Muscle layer of duodenum (tissue), 2 donors: ENCODE data around the gene KLHDC3.

ENCODE experiments used
- H3K27ac ChIP-seq: one replicate; pipeline ENCODE4 v1.7.0; 2013; ENCODE audit warnings: mild to moderate bottlenecking, low read length
- H3K27me3 ChIP-seq: one replicate; pipeline ENCODE4 v1.7.0; 2013; ENCODE audit warnings: low read depth, mild to moderate bottlenecking, control low read depth, low read length
- H3K36me3 ChIP-seq, 2 donors: one replicate each; pipeline ENCODE4 v1.7.0; 2013; ENCODE audit warnings: low read length in 2 of 2, control low read depth in 1 of 2, mild to moderate bottlenecking in 1 of 2; ENCODE audit not compliant: insufficient read depth in 2 of 2, control insufficient read depth in 1 of 2
- H3K4me1 ChIP-seq, 2 donors: one replicate each; pipeline ENCODE4 v1.7.0; 2013; ENCODE audit warnings: low read length in 2 of 2, mild to moderate bottlenecking in 2 of 2, control low read depth in 1 of 2, moderate library complexity in 1 of 2; ENCODE audit not compliant: insufficient read depth in 2 of 2, control insufficient read depth in 1 of 2
- H3K4me3 ChIP-seq, 2 donors: one replicate each; pipeline ENCODE4 v1.7.0; 2013; ENCODE audit warnings: low read length in 2 of 2, low read depth in 1 of 2, mild to moderate bottlenecking in 1 of 2
- H3K9me3 ChIP-seq, 2 donors: one replicate each; pipeline ENCODE4 v1.7.0; 2013; ENCODE audit warnings: low read length in 2 of 2, control low read depth in 1 of 2, mild to moderate bottlenecking in 1 of 2; ENCODE audit not compliant: control insufficient read depth in 1 of 2
- donor health status: healthy.

KLHDC3 gene

DNA sequence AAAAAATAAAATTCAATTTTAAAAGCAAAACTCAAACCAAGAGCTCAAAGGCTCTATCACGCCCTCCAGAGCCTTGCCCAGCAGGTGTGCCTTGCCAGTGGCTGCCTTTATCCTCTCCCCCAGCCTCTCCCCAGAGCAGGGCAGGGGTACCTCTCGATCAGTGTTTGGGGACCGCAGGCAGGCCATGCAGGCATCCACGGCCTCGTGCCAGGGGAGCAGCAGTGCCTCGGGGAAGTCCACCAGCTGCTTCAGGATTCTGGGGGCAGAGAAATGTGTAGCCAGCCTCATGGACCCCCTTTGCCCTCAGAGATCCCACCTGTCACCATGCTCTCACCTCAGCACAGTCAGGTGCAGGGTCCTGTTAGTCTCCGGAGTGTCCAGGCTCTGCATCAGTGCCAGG lies 33.9 kb downstream of the KLHDC3 start:
- peaks cover 34 to 49% of the 10 kb centered on the region in 2 donors for H3K36me3 ChIP-seq

DNA sequence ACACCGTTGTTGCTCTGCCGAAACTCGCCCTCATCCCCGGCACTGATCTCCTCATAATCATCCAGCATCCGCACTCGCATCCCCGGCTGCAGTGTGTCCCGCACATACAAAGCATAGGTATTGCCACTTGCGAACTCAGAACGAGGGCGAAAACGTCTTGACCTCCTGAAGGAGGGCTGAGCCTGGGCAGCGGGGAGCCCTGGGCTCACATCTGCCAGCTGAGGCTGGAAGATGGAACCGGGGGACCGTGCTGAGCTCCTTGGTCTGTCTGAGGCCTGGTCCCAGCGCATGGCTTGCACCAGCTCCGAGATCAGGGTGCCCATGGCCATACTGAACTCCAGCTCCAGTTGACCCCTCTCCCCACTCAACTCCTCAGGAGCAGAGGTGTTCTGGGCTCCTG lies 36.9 kb downstream of the KLHDC3 start:
- Histone ChIP-seq H3K27me3 (no peaks in the 10 kb centered on the region), H3K4me1 (peaks cover 3 to 14% of the 10 kb centered on the region in 2 donors), H3K27ac (no peak overlapping the region), H3K9me3 (no peaks in the 10 kb centered on the region), H3K36me3 (peaks cover 33 to 35% of the 10 kb centered on the region in 2 donors), H3K4me3 (no peak overlapping the region)

More for the DNA sequence above, 33.9 kb downstream of the KLHDC3 start:
- no peaks in the 10 kb centered on the region for H3K9me3 ChIP-seq
- no peak overlapping the region for H3K4me3 ChIP-seq
- no peaks in the 10 kb centered on the region for H3K27me3 ChIP-seq
- no peak overlapping the region for H3K27ac ChIP-seq
- H3K4me1 ChIP-seq: peaks cover 0 to 3% of the 10 kb centered on the region in 2 donors

DNA sequence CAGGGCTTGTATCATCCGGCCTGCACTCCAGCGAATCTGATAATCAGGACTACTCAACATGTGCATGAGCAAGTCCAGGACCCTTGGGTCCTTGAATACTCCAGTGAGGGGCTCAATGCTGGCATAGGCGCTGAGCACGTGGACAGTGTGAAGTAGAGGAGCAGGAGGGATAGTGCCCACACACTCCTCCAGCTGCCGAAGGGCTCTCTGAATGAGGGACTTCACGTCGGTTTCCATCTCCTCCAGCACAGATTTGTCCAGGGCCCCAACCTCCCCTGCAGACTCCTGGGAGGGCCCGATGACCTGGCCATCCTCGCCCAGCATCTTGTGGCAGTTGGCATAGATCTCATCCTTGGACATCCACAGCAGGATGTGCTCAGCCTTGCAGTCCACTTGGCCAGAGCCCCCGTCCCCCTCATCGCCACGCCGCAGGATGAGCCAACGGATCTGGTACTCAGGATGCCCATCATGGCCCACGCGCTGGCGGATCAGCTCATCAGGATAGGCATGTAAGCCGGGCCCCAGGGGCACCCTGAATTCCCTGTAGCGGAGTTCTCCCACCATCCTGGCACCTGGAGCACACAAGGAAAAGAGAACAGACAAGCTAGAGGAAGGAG lies 38.3 kb downstream of the KLHDC3 start:
- no peaks in the 10 kb centered on the region for H3K9me3 ChIP-seq
- no peaks in the 10 kb centered on the region for H3K27me3 ChIP-seq
- no peak overlapping the region for H3K4me3 ChIP-seq
- no peak overlapping the region for H3K27ac ChIP-seq
- peaks cover 25 to 29% of the 10 kb centered on the region in 2 donors for H3K36me3 ChIP-seq
- H3K4me1 ChIP-seq: peaks cover 3 to 14% of the 10 kb centered on the region in 2 donors

DNA sequence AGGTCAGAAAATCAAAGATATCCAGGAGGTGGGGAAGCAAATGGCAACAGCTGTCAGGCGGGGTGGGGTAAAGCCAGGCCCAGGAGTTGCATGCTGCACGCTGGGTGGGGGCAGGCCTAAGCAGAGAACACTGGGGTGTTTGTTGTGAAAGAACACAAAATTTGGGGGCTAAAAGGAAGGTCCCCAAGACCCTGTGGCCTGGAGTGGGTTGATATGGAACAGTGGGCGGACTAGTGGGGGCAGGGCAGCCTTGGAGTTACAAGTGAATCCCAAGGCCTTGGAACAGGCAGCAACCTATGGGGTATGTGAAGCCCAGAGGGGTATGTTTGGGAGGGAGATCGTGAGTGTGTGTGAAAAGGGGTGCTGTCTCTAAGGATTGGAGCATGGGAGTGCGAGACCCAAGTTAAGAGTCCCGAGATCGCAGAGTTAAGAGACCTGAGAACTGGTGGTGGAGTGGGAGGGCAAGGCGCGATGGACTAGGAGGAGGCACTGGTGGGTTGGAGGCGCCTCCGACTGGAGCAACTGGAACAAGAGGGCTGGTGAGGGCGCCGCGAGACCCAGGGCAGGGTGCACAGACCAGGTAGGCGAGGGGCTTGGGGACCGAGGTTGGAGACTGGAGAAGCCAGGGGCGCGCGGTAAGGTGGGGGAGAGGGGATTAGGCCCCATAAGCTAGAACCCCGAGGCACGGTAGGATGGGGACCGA lies 38.9 kb downstream of the KLHDC3 start:
- Histone ChIP-seq H3K4me1 (peaks cover 3 to 15% of the 10 kb centered on the region in 2 donors), H3K36me3 (peaks cover 22 to 25% of the 10 kb centered on the region in 2 donors), H3K9me3 (no peaks in the 10 kb centered on the region), H3K27ac (peak overlapping the region; percentile 84), H3K4me3 (peak overlapping the region; percentile 64 to 69), H3K27me3 (no peaks in the 10 kb centered on the region)

DNA sequence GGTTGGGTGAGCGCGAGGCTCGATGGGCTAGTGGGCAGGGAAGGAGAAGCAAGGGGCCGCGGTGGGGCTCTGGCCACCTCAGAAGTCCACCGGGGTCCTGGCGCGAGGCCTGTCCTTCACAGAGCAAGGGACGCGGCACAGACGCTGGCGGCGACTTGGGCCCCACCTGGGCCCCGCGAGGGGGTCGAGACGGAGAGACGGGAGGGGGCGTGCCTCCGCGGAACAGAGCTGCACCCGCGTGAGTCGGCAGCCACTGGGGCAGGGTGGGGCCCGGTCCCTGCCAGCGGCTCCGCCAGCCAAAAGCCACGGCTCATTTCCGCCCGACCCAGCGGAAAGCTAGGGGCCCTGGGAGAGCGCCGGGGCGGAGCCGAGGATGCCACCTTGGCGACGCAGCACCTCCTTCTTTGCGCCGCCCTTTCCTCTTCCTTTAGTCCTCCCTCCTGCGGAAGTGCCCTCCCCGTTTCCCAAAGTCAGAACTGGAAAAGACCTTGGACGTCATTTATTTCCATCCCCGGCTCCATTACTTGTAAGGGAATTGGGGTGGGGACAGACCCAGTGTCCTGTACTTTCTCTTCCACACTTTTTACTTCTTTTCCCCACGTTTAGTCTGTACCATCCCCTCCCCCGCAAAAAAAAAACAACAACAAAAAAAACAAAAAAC lies 39.6 kb downstream of the KLHDC3 start, which contains the start of gene CUL7:
CUL7 (minus strand) TSS at position 307 of the 661 bp plus-strand sequence. CDS start 1,063 bp downstream, outside the sequence.
- no peaks in the 10 kb centered on the region for H3K27me3 ChIP-seq
- H3K9me3 ChIP-seq: no peaks in the 10 kb centered on the region
- peaks cover 7 to 22% of the 10 kb centered on the region in 2 donors for H3K4me1 ChIP-seq
- peak within 1 kb of the TSS; percentile 64 to 69 for H3K4me3 ChIP-seq
- H3K36me3 ChIP-seq: peaks cover 19 to 25% of the 10 kb centered on the region in 2 donors
- H3K27ac ChIP-seq: peak within 1 kb of the TSS; percentile 84

DNA sequence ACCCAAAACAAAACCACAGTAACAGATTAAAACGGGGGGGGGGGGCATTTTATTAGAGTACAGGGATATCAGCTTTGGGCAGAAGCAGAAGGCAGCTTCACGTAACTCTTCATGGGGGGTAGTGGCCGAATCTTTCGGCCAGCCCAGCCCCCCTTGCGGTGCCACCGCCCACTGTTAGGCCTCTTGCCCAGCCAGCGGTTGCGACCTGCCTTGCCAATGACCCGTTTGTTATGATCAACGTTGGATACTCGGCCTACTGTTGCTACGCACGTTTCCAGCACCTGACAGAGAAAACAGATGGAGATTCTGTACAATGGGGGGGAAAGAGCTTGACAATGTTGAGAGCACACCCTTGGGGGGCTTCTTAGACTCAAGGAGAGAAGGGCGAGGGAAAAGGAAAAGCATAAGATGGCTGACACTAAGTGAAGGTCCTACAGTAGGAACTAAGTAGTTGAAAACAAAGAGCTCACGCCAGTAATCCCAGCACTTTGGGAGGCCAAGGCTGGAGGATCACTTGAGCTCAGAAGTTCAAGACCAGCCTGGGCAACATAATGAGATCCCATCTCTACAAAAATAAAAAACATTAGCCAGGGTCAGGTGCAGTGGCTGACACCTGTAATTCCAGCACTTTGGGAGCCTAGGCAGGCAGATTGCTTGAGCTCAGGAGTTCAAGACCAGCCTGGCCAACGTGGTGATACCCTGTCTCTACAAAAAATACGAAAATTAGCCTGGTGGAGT lies 40.3 kb downstream of the KLHDC3 start:
- Histone ChIP-seq H3K9me3 (no peaks in the 10 kb centered on the region), H3K27ac (peak overlapping the region; percentile 84), H3K36me3 (peaks cover 14 to 21% of the 10 kb centered on the region in 2 donors), H3K4me3 (peak overlapping the region; percentile 64 to 69), H3K27me3 (no peaks in the 10 kb centered on the region), H3K4me1 (peaks cover 8 to 25% of the 10 kb centered on the region in 2 donors)

DNA sequence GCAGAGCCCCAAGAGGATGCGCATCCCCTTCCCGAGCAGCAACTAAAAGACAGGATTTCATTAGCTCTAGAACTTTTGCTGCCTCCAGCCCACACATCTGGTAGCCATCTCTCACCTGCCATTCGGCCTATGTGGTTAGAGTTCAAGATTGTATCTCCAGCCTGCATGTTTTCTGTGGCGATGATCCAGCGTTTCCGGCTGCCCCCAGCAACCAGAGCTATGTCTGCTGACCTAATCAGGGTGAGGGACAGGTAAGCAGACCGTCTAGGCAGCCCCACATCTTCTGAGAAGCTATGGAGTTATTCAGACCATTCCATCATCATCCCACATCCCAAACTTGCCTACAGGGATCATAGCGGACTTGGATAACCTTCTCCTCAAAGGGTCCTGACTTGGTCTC lies 41.9 kb downstream of the KLHDC3 start:
- Histone ChIP-seq H3K4me3 (no peak overlapping the region), H3K9me3 (no peaks in the 10 kb centered on the region), H3K27me3 (no peaks in the 10 kb centered on the region), H3K4me1 (peaks cover 12 to 36% of the 10 kb centered on the region in 2 donors), H3K36me3 (peaks cover 10 to 12% of the 10 kb centered on the region in 2 donors), H3K27ac (no peak overlapping the region)

DNA sequence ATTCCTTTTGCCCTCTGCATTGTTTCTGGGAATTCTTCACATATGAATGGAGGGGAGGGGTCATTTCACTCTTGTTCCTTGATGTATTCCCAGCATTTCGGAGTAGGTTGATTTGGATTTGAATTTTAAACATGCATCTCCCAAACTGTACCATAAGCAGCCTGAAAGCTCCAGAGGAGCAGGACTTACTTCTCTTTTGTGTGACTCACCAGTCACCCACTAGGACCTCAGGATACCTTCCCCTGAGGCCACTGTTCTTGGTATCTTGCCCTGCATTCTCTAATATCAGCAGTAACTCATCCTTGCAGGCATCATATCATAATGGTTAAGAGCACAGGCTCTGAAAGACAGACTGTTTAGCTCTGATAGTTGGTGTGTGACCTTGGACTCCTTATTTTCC lies 44.5 kb downstream of the KLHDC3 start:
- H3K4me1 ChIP-seq: peaks cover 12 to 33% of the 10 kb centered on the region in 2 donors
- H3K9me3 ChIP-seq: no peaks in the 10 kb centered on the region
- H3K27me3 ChIP-seq: no peaks in the 10 kb centered on the region
- peak overlapping the region; percentile 92 for H3K27ac ChIP-seq
- H3K36me3 ChIP-seq: peaks cover 10 to 23% of the 10 kb centered on the region in 2 donors
- H3K4me3 ChIP-seq: peak overlapping the region; percentile 80 to 98

DNA sequence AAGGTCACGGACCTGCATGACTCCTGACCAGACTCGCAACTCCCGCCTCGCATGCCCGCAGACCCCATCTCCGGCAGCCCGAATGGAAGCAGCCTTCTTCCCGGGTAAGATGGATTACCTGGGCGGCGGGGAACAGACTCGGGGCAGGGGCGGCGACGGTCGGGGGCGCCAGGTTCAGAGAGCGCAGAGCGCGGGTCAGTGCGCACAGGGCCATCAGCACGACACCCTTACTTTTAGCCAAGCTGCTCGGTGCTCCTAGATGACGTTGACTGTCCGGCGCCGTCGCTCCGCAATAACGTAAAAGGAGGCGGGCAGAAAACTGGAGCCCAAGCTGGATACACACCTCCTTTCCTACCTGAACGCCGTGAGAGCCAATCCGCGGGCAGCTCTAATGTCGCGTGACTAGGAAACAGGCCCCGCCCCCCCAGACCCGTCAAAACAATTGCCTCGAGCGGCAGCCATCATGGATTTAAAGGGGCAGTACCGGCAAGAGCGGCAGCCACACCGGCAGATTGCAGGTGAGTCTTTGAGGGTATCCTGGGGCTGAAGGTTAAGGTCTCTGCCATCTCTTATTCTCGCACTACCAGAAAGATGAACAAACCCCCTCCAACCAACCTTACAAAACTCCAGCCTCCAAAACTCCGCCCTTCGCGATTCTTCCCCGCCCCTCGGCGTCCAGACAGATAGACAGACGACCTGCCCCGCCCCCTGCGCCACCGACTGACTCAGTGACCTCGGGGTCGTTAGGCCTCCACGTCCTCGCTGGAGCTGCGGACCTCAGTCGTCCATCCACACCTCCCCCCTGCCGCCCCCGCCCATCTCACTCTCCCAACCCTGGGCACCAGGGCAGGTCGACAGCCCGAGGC lies 45.4 kb downstream of the KLHDC3 start, which contains the start of the genes KLC4 and MRPL2:
KLC4 (plus strand) TSS at position 464 of the 866 bp plus-strand sequence. CDS start 1,705 bp downstream, outside the sequence.
MRPL2 (minus strand) TSS at position 267 of the 866 bp plus-strand sequence; CDS start at position 214, 53 bp downstream.
- H3K36me3 ChIP-seq: peaks cover 10 to 23% of the 10 kb centered on the region in 2 donors
- H3K4me3 ChIP-seq: peak within 1 kb of the TSS; percentile 80 to 98
- H3K27ac ChIP-seq: peak within 1 kb of the TSS; percentile 92
- H3K9me3 ChIP-seq: no peaks in the 10 kb centered on the region
- no peaks in the 10 kb centered on the region for H3K27me3 ChIP-seq
- H3K4me1 ChIP-seq: peaks cover 9 to 30% of the 10 kb centered on the region in 2 donors
